Measurements from ENCODE around the gene C10orf67.
A peak's percentile ranks its signal among the peaks of the same experiment; 100 is the strongest.
"Not testable (repeated sequence)": the region's sequence is repeated elsewhere in the genome, so short reads cannot be mapped to it uniquely, and the experiment has no call there.

C10orf67 gene

DNA sequence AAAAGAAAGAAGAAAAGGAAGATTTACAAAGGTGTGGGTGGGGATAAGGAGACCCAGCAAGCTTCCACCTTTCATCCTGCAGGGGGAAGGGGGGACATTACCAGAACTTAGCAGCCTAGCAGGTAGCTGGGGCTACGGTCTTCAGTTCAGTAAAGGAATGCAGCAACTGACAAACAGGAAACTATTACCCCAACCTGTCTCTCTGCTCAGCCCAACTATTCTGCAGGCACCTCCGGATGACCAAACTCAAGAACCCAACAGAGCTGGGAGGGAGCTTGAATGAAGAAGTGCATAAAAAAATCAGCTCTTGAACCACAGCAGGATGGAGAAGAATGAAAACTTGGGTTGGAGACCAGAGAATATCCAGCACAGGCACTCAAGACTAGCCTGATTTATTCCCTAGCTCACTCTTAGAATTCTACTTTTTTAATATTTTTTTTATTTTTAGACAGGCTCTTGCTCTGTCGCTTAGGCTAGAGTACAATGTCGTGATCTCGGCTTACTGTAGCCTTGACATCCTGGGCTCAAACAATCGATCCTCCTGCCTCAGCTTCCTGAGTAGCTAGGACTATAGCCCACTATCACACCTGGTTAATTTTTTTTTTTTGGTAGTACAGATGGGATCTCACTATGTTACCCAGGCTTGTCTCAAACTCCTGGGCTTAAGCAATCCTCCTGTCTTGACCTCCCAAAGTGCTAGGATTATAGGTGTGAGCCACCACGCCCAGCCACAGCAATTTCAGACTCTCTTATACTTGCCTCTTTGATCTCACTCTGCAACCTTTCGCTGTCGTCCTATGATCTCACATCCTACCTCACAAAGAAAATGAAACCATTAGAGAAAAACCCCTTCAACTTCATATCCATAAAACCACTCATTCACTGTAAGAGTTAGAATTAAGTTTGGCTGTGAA is 18.5 kb upstream of the C10orf67 start:
- DNase-seq (ENCODE audit: low read depth in 2 of 3, low spot score in 1 of 3), result no peak

DNA sequence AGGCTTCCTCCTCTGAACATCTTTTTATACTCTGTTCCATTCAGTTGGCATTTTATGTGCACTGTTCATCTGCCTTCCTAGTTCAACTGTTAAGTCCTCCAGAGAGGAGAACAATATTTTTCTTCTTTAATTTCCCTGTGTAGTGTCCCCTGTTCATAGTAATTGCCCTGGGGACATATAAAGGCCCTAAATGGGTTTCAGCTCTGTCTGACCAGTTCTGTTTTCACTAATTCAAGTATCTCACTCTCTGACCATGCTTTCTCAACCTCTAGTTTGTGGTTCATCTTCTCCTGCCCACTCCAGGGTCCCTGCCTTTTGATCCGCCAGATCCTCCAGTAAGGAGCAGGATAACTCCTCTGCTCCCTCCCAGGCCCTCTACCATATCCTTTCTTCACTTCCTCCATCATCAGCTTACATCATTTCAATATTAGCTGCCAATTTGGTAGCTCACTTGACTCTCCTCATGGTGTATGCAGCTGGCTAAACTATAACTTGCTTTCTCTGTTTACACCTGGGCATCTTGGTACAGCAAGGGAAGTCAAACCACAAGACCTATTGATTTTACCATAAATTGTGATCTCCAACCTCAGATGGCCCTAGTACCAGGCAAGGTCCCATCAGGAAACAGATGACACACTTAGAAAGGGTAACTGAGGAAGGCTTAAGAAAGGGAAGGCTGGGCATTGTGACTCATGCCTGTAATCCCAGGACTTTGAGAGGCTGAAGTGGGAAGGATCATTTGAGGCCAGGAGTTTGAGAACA is 17.7 kb upstream of the C10orf67 start:
- DNase-seq (ENCODE audit: low read depth in 2 of 3, low spot score in 1 of 3), result no peak

DNA sequence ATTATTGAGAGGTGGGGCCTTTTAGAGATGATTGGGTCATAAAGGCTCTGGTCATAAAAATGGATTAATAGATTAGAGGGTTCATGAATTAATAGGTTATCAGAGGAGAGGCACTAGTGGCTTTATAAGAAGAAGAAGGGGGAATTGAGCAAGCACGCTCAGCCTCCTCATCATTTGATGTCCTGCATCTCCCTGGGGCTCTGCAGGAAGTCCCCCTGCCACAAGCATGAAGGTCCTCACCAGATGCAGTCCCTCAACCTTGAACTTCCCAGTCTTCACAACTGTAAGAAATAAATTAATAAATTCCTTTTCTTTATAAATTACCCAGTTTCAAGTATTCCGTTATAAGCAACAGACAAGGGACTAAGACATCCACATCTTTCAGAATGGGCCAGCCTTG is 17.1 kb upstream of the C10orf67 start:
- DNase-seq (ENCODE audit: low read depth in 2 of 3, low spot score in 1 of 3), result no peak

DNA sequence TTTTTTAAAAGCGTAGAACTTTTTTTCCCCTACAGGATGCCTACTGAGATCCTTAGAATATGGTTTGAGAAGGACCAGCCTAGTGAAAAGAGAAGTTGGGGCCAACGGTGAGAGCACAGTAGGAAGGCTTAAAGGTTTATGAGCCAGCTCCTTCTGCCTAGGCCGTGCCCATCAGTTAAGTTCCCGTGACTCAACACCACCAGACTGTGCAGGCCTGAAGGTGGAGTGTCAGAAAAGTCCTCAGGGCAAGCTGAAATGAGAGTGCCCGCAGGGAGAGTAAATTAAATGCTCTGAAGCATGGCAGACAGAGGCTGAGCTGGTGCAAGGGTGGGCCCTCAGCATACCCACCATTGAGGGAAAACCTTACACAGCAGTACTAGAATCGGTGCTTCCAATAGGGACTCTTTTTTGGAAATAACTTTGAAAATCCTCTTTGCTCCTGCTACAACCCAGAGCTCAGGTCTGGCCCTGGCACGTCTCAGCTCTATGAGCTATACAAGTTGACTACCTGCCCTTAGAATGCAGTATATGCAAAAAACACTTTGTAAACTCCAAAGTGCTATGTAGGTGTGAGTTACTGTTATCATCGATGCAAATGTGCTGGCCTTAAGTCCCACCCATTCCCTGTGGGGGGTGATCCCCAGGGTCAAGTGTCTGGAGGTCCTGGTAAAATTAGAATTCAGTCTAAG is 15.2 kb upstream of the C10orf67 start:
- DNase-seq (ENCODE audit: low read depth in 2 of 3, low spot score in 1 of 3), result no peak

DNA sequence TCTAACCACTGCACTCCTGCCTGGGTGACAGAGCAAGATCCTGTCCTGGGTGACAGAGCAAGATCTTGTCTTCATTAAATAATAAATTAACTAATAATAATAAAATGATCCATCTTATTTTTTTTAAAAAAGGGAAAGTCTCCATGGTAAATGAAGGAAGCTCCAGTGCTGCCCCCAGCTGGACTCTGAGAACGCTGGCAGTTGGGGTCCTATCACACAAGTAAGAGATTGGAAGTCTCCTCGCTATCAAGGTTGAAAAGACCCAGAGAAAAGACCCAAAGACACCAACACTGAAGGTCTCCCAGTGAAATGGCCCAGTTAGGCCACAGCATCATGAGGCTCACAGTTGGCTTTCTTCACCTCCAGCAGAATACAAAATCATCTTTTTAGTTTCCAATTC is 13.8 kb upstream of the C10orf67 start:
- no peak for DNase-seq (ENCODE audit: low read depth in 2 of 3, low spot score in 1 of 3)

DNA sequence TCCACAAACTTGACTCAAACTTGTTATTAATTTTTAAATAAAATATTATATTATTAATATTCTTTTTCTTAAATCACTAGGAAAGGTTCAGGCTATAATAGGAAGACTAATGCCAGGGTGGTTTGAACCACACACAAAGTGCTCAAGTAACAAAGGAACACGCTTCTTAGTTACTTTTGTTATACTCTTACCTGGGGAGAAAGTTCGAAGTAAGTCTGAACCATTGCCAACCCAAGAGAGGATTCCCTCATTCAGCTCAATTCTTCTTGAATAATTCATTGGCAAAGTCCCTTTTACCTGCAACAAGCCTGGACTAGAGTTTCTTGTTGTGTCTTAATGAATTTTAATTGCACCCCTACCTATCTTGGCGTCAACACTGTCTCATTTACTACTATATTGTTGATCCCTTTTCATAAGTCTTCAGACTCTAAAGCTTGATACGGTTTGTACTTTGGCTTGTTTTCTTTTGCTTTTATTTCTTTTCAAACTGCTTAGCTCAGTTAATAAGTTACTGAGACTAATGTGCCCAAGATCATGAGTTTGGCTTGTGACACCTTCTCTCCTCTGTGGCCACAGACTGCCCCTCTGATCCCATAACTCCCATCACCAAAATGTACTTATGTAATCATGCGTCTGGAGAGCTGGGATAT is 10.2 kb upstream of the C10orf67 start:
- DNase-seq (ENCODE audit: low read depth in 2 of 3, low spot score in 1 of 3), result no peak

DNA sequence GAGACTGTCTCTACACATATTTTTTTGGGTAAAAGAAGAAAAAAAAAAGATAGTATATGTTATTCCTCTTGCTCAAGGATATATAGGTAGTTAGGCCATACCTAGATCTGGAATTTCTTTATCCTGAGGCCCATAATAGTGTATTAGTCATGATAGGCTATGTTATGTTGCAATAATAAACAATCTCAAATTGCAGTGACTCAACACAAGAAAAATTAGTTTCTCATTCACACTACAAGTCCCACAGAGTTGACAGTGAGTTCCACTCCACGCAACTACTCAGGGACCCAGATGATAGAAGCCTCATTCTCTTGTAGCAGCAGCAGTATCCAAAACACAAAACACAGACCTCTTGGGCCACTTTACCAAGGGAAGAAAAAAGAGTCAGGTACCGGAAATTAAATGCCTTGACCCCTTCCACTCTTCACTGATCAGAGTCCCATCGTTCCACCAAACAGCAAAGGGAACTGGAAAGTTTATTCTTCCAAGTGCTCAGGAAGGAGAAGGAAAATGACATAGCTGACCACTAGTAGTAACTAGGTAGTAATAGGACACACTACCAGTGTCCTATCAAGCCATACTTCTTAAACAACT is 7.4 kb upstream of the C10orf67 start:
- DNase-seq (ENCODE audit: low read depth in 2 of 3, low spot score in 1 of 3), result no peak

DNA sequence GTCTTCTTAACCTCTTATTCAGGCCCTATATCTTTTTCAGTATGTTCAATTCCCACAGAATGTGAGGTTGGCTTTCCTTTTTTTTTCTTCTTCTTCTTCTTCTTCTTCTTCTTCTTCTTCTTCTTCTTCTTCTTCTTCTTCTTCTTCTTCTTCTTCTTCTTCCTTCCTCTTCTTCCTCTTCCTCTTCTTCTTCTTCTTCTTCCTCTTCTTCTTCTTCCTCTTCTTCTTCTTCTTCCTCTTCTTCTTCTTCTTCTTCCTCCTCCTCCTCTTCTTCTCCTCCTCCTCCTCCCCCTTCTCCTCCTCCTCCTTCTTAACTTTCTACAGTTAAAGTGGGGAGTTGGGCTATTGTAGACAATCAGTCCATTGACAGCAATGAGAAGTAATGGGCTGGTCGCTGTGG is 6.1 kb upstream of the C10orf67 start:
- DNase-seq (ENCODE audit: low read depth in 2 of 3, low spot score in 1 of 3), result not testable (repeated sequence)

DNA sequence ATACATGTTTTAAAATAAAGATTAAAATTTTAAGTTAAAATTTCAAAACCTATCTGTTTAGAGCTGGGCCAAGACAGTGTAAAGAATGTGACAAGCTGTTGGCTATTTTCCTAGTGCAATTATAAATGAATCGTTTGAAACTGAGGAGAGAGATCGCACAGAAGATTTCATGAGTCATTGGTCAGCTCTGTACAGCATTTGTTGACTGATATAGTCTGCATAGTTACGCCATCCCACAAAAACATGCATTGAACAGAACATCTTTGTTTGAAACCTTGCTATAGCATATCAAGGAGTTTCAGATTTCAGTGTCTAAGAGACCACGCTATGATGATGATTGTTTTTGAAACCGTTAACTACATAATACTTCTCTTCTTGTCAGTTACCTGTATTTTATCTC is 1.3 kb upstream of the C10orf67 start:
- DNase-seq (ENCODE audit: low read depth in 2 of 3, low spot score in 1 of 3), result no peak

DNA sequence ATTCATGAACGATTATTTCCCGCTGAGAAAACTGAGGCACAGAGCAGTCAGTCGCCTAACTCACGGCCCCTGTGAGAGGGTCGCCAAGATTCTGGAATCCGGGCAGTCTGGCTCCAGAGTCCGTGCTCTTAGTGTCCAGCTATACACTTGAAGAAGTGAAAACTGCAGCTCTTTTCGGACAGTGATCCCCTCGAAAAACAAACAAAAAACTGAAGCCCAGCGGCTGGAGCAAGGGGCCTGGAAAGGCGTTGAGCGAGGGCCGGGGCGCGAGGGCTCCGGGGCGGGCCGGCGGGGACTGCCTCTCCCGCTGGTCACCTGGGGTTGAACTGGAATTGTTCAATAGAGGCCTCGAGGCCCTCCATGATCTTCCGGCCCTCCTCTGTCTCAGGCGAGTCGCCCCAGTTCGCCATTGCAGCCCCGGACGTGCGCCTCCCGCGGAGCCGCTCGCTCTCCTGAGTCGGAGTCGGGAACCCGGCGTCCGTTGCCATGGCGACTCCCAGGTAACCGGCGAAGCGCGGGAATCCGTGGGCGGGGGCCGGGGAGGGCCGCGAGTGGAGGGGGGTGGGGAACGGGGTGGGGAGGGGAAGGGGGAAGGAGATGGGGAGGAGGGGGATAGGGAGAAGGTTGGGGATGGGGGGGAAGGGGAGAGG is 881 bp downstream of the C10orf67 start:
- peak in 2 of 3 donors; percentile 59 to 75 for DNase-seq (ENCODE audit: low read depth in 2 of 3, low spot score in 1 of 3)

DNA sequence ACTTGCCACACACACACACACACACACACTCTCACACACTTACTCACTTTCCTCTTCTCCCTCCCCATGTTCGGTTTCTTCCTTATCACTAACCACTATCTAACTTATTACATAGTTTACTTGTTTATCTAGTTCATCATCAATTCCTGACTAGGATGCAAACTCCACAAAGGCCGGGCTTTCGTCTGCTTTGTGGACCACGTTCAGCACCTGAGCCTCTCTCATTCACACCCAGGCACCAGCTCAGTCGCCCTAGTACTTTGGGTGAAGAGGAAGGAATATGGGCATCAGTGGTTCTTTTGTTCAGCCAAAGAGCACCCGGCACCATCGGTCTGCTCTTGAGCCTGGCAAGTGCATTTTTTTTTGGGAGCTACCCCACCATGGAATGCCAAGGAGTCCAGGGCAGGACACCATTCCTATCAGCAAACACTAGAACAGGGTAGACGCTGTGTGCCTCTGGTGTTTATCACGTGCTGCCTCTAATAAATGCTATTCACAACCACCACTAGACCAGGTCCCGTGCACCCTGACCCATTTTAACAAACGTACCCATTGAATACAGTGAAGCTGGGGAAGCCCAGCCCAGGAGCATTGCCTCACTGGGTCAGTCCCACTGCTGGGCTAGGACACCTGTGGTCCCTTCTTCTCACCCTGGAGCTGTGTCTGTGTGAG is 2.2 kb downstream of the C10orf67 start:
- DNase-seq (ENCODE audit: low read depth in 2 of 3, low spot score in 1 of 3), result no peak

DNA sequence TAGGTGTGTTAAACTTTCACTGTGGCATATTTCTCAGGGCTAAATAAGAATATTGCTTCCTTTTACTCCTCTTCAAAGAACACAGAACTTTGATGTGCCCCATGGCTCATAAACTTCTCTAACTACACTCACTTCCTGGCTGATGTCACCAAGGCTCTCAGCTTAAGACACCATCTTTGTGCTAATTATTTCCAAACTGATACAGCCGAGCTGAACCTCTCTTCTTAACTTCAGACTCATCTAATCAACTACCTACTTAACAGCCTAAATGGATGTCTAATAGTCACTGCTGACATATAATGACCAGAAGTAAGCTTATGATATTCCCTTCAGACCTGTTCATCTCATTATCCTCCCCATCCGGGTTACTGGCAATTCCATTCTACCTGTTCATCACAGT is 3.6 kb downstream of the C10orf67 start:
- DNase-seq (ENCODE audit: low read depth in 2 of 3, low spot score in 1 of 3), result no peak

DNA sequence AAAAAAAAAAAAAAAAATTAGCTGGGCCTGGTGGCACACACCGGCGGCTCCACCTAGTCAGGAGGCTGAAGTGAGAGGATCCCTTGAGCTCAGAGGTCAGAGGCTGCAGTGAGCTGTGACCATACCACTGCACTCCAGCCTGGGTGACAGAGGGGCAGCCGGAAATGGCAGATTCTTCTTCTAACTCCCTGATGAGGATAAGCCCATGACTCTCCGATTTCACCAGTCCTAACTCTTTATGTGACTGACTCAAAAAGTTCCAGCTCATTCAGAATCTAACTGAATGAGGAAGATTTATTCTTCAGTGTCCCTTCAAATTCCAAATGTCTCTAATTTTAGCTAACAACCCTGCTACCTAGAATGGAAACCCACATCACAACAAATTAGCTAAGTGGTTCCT is 4.2 kb downstream of the C10orf67 start:
- DNase-seq (ENCODE audit: low read depth in 2 of 3, low spot score in 1 of 3), result no peak

DNA sequence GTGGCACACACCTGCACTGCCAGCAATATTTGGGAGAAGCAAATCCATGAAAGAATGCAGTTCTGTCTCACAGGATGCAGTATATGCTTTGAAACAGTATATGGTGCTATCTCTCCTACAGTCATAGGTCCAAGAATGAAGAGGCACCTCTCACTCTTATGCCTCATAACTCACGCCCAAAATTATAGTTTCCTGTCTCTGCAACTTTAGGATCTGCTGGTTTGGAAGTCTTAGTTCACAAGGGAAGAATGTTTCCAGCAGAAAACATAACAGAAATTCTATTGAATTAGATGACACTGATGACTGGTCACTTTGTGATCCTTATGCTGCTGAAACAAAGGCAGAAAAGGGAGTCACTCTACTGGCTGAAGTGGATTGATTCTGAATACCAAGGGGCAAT is 5.7 kb downstream of the C10orf67 start:
- DNase-seq (ENCODE audit: low read depth in 2 of 3, low spot score in 1 of 3), result no peak

DNA sequence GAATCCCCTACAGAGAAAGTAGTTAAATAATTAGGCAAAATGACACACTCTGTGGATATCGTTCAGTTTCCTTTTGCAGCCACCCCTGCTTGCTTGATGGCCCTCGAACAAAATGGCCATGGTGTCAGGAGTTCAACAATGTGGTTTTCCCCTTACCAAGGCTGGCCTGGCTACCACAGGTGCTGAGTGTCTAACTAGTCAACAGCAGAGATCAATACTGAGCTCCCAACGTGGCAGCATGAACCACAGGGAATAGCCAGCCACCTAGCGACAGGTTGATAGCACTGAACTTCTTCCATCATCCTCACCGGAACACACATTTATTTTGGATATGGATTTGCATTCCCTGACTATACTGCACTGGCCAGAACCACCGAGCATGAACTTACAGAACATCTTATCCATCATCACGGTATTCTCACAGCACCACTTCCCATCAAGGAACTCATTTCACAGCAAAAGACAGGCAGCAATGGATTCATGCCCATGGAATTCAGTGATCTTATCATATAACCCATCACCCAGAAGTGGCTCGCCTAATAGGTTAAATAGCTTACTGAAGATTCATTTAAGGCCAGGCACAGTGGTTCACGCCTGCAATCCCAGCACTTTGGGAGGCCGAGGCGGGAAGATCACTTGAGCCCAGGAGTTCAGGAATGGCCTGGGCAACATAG is 6.3 kb downstream of the C10orf67 start:
- no peak for DNase-seq (ENCODE audit: low read depth in 2 of 3, low spot score in 1 of 3)

DNA sequence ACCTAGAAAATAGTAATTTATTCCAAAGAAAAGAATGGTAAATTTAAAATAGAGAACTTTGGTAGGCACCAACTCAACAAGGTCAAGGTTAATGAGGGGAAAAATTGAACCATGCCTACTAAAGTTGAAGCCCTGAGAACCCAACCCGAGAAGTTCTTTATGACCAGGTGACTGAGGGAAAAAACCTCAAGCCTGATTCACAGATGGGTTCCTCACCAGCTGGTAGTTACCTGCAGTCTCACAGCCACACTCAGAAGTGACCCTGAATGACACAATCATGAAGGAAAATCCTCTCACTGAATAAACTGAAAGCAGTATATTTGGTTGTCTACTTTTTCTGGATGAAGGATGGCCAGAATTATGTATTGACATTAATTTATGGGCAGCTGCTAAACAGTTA is 7.0 kb downstream of the C10orf67 start:
- DNase-seq (ENCODE audit: low read depth in 2 of 3, low spot score in 1 of 3), result no peak

DNA sequence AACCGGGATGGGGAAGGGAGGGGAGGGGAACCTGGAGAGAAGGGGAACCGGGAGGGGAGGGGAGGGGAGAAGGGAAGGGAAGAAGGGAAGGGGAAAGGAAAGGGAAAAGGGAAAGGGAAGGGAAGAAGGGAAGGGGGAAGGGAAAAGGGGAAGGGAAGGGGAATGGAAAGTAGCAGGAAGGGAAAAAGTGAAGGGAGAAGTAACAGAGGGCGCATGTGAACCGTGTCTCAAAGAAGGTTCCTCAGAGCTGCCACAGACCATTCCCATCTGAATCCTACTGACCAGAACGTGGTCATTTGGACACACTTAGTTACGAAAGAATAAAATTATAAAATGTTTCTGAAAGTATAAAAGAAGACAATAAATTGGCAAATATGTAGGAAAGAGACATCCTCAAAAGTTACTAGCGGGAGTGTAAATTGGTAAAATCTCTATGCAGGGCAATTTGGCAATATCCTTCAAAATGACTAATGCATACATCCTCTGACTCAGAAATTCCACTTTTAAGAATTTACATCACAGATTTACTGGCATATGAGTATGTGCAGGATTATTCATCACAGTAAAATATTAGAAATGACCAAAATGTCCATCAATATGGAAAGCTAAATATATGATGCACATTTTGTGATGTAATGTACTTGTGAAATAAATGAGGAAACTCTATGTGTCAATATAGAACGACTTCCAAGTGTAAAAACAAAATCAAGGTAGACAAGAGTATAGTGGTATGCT is 12.9 kb downstream of the C10orf67 start:
- no peak for DNase-seq (ENCODE audit: low read depth in 2 of 3, low spot score in 1 of 3)

DNA sequence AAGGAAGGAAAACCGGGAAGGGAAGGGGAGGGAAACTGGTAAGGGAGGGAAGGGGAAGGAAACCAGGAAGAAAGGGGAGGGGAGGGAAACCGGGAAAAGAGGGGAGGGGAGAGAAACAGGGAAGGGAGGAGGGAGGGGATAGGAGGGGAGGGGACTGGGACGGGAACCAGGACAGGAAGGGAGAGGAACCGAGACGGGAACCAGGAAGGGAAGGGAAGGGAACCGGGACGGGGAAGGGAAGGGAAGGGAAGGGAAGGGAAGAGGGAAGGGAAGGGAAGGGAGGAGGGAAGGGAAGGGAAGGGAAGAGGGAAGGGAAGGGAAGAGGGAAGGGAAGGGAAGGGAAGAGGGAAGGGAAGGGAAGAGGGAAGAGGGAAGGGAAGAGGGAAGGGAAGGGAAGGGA is 13.6 kb downstream of the C10orf67 start:
- no peak for DNase-seq (ENCODE audit: low read depth in 2 of 3, low spot score in 1 of 3)

All from stimulated activated CD4-positive, alpha-beta T cell treated with anti-CD3 and anti-CD28 coated beads, Interleukin-12 subunit alpha, Interleukin-12 subunit beta, amount 100 ng/mL, for 48 hours (primary cell).